ENCODE results near the gene ENSA.
"Not testable (repeated sequence)": the region's sequence is repeated elsewhere in the genome, so short reads cannot be mapped to it uniquely, and the experiment has no call there.

ENSA gene, protein sequence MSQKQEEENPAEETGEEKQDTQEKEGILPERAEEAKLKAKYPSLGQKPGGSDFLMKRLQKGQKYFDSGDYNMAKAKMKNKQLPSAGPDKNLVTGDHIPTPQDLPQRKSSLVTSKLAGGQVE

DNA sequence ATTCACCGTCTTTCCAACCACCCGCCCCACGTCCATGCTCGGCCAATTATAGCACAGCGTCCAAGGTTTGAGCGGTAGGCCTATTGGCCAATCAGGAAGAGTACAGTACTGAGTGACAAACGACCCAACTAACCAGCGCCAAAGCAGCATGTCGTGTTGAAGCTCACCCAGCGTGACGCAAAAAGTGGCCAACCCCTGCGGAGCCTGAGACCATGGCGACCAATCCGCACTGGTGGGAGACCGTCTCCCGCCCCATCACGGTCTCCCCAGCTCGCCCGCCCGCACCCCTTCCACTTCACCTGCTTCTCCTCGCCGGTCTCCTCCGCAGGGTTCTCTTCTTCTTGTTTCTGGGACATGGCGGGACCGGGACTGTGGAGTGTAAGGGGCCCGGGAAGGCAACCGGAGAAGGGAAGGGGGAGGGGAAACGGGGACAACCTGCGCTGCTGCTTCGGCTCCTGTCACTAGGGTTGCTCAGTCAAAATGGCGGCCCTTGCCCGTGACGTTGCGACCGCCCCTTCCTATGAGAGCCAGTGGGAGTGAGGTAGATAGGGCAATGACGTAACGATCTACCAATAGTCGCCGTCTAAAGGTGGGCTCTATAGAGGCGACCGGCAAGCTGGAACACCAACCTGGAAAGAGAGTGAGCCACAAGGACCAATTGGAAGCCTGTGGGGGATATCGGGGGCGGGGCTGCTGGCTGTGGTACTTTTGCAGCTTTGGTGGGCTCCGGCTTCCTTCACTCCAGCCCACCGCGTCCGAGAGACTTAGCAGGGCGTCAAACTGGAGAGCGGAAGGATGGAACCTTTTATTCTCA lies at the start of gene ENSA:
Gene ENSA, minus strand, starts transcription at position 498 of the 814 bp plus-strand sequence. Its CDS starts 142 bp downstream, at position 356.
- peak; percentile 100 for DNase-seq

DNA sequence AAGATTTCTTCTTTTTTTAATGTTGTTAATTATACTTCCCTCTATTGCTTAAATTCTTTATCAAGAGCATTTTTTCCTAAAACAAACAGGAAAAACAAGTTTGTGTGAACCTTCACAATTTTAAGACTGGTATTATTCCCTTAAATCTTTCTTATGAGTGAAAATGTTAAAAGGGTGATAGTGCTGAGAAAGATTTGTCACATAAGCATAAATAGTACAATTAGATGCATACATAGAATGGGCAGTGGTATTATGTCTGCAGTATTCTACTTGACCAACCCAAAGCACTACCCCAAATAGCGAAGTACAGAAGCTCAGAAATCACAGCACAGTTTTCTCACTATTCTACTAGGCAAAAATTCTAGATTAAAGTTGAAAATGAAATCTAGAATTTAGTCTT lies 49.6 kb upstream of the ENSA start:
- no peak for DNase-seq

DNA sequence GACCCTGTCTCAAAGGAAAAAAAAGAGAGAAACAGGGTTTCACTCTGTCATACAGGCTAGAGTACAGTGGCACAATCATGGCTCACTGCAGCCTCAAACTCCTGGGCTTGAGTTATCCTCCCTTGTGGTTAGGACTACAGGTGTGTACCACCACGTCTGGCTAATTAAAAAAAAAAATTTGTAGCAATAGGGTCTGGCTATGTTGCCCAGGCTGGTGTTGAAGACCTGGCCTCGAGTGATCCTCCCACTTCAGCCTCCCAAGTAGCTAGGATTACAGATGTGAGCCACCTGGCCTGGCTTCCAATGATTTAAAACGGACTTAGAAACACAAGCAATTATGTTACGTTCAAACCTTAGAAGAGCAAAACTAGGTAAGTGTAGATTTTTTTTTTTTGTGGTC lies 45.5 kb upstream of the ENSA start:
- DNase-seq: no peak

DNA sequence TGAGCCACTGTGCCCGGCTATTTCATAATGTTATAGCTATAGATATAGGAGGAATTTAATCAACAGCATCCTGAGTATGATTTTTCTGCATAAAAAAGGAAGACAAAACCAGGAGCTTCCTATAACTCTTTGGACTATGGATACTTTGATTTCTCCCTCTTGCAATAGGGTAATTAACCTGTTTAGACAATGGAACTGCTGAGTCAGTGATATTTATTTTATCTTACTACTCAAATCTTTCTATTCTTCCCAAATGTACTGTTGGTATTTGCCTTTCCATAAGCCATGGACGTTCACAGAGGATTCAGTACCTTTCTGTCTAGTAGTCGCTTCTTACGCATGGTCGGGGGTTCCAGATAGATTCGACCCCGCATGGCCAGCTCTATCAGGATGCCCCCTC lies 33.9 kb upstream of the ENSA start:
- DNase-seq: no peak

DNA sequence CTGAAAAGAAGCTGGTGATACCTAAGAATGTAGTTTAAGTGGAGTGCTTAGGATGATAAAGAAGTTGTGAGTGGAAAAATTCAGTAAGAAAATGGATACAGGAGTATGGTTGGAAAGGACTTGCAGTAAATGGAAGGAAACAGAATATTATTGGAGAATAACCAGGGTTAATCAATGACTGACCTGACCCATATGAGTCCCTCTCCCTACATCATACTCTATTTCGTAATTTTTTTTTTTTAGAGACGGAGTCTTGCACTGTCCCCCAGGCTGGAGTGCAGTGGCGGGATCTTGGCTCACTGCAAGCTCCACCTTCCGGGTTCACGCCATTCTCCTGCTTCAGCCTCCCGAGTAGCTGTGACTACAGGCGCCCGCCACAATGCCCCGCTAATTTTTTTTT lies 33.4 kb upstream of the ENSA start:
- DNase-seq: no peak

DNA sequence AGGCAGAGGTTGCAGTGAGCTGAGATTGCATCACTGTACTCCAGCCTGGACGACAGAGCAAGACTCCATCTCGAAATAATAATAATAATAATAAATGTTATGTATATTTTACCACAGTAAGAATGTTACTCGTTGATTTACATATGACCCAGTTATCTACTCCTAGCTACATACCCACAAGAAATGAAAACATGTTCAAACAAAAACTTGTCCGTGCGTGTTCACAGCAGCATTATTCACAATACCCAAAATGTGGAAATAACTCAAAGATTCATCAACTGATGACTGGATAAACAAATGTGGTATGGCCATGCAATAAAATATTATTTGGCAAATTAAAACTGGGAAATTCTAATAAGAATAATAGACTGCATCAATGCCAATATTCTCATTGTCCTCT lies 31.7 kb upstream of the ENSA start:
- DNase-seq: no peak

DNA sequence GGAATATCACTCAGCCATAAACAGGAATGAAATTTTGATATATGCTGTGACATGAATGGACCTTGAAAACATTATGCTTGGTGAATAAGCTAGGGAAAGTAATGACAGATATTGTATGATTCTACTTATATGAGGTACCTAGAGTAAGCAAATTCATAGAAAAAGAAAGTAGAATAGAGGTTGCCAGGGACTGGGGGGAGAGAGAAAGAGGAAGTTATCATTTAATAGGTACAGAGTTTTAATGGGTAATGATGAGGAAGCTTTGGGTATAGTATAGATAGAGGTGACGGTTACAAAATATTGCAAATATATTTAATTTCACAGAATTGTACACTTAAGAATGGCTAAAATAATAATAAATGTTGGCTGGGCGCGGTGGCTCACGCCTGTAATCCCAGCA lies 31.2 kb upstream of the ENSA start:
- DNase-seq: no peak

DNA sequence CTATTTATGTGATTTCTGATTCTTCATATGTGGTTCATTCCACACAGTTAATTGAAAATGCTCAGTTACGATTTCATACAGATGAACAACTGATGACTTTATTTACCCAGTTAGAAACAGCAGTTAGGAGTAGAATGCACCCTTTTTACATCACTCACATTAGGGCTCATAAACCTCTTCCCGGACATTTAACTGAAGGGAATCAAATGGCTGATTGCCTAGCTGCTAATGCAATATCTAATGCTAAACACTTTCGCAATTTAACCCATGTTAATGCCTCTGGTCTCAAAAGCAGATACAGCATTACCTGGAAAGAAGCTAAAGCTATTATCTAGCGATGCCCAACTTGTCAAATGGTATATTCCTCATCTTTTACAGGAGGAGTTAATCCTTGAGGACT lies 27.7 kb upstream of the ENSA start:
- not testable (repeated sequence) for DNase-seq

DNA sequence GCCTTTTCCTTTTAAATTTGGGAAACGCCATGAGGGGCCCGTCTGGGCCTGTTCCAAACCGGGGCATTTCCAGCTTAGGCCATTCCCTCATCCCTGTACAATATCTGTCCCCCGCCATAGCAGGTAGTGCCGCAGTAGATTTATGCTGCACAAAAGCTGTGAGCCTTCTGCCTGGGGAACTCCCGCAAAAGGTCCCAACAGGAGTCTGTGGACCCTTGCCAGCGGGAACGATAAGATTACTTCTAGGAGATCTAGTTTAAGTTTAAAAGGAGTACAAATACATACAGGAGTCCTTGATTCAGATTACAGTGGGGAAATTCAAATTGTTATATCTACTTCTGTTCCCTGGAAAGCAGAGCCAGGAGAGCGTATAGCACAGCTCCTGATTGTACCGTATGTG lies 25.2 kb upstream of the ENSA start:
- not testable (repeated sequence) for DNase-seq

DNA sequence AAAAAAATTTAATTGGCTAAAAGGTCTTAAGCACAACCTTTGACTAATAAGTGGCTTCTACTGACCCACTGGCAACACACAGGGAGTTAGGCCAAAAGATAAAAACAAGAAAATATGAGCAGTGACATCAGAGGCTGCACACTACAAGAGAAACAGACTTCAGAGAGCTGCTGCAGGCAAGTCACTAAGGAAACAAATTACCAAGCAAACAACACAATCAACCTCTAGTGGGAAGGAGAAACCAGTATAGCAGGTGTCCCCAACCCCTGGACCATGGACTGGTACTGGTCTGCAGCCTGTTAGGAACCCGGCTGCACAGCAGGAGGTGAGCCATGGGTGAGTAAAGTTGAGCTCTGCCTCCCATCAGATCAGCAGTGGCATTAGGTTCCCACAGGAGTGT lies 20.8 kb upstream of the ENSA start:
- no peak for DNase-seq

DNA sequence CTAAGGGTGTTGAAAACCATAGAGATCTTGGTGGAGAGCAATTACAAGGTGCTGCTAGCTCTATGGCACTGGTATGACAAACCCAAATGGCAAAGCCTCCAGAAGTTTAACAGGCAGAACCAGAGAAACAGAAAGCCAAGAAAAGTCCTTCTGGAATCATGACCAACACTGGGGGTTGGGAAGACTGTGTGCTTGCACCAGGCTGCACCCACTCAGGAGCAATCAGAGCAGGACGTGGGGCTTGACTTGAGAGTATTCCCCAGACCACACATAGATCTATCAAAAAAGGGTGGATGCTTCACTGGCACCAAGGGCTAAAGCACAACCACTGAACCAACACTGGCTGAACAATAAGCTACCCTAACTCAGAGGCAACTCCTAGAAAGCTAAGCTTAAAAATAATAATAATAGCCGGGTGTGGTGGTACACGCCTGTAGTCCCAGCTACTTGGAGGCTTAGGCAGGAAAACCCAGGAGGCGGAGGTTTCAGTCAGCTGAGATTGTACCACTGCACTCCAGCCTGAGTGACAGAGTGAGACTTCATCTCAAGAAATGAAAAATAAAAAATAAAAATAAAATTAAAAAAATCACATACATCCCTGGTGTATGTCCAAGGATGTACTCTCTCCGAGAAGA lies 20.1 kb upstream of the ENSA start:
- DNase-seq: no peak

DNA sequence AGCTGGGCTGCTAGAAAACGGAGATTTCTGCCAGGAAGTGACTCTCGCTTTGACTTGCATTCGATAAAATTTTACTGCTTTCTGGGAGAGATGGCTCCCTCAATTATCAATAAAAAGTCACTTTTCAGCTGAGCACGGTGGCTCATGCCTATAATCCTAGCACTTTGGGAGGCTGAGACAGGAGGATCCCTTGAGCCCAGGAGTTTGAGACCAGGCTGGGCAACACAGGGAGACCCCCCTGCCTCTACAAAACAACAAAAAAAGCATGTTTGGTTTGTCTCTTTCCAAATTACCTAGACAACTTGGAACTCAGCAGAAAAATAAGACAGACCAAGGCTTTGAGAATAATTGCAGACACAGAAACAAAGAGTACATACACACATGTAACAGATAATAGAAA lies 12.9 kb upstream of the ENSA start:
- DNase-seq: no peak

DNA sequence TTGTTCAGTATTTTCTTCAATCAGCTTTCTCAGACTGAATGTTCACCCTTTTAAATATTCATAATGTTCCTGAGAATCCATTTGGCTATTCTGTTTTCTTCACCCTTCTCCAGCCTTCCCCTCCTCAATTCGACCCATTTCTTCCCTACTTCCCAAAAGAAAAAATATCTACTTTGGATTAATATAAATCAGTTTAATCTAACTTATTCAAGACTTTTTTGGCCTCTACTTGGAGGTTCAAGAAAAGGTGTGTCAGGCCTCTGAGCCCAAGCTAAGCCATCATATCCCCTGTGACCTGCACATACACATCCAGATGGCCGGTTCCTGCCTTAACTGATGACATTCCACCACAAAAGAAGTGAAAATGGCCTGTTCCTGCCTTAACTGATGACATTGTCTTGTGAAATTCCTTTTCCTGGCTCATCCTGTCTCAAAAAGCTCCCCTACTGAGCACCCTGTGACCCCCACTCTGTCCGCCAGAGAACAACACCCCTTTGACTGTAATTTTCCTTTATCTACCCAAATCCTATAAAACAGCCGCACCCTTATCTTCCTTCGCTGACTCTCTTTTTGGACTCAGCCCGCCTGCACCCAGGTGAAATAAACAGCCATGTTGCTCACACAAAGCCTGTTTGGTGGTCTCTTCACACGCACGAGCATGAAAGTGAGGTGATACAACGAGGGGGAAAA lies 11.9 kb upstream of the ENSA start:
- not testable (repeated sequence) for DNase-seq

DNA sequence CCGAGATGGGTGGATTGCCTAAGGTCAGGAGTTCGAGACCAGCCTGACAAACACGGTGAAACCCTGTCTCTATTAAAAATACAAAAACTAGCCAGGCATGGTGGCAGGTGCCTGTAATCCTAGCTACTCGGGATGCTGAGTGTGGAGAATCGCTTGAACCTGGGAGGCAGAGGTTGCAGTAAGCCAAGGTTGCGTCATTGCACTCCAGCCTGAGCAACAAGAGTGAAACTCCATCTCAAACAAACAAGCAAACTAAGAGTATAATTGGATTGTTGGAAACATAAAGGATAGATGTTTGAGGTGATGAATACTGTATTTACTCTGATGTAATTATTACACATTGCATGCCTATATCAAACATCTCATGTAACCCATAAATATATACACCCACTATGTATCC lies 9.0 kb upstream of the ENSA start:
- not testable (repeated sequence) for DNase-seq

DNA sequence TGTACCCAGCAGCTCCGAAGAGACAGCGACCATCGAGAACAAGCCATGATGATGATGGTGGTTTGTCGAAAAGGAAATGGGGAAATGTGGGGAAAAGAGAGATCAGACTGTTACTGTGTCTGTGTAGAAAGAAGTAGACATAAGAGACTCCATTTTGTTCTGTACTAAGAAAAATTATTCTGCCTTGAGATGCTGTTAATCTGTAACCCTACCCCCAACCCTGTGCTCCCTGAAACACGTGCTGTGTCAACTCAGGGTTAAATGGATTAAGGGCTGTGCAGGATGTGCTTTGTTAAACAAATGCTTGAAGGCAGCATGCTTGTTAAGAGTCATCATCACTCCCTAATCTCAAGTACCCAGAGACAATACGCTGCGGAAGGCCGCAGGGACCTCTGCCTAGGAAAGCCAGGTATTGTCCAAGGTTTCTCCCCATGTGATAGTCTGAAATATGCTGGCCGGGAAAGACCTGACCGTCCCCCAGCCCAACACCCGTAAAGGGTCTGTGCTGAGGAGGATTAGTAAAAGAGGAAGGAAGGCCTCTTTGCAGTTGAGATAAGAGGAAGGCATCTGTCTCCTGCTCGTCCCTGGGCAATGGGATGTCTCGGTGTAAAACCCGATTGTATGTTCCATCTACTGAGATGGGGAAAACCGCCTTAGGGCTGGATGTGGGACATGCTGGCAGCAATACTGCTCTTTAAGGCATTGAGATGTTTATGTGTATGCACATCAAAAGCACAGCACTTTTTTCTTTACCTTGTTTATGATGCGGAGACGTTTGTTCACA lies 5.6 kb upstream of the ENSA start:
- DNase-seq: not testable (repeated sequence)

DNA sequence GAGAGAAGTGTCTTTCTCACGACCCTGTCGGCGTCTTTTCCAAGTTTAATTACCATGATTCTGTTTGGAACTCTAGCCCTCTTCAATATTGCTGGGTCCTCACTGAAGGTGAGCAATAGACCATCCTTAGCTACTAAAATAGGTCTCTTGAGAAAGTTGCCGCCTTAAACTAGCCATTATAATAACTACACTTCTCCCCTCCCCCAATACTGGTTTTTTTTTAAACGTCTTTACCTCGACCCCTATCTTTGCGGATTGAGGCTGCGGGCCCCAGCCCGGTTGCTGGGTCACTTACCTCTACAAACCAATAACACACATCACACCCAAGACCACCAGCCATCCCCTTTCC lies 672 bp downstream of the ENSA start:
- DNase-seq: no peak

DNA sequence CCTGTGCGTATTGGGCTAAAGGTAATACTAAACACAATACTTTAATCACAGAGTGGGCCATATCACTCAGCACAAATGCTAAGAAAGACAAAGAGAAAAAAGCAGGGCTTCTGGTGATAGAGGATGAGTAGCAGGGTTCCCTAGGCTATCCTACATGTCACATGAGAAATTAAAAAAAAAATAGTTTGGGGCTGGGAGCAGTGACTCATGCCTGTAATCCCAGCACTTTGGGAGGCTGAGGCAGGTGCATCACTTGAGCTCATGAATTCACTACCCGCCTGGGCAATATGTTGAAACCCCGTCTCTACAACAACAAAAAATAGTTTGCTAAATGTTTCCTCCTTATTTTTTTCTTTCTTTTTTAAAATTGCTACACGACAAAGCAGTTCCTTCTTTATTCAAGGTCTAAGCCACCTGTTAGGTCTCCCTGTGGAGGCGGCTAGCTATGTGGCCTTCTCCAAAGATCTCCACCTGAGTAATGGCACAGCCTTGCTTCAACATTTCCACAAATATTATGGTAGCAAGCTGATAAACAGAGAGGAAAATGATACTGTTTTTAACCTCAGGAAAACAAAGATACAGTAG lies 1.5 kb downstream of the ENSA start:
- DNase-seq: no peak

DNA sequence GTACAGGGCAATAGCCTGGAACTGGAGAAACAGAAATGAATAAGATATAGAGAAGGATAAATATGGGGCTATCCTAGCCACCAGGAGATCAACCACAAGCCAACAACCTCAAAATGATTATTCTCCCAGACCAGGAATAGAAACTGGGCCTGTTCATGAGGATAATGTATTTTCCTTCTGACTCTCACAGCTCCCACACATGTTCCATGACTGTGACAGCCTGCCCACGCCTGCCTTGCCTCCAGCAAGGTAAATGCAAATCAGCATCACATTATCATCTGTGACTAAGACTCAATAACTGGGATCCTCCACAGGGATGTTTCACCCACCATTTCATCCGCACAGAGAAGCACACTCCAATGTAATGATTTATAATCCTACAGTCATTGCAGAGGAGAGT lies 3.3 kb downstream of the ENSA start:
- no peak for DNase-seq

DNA sequence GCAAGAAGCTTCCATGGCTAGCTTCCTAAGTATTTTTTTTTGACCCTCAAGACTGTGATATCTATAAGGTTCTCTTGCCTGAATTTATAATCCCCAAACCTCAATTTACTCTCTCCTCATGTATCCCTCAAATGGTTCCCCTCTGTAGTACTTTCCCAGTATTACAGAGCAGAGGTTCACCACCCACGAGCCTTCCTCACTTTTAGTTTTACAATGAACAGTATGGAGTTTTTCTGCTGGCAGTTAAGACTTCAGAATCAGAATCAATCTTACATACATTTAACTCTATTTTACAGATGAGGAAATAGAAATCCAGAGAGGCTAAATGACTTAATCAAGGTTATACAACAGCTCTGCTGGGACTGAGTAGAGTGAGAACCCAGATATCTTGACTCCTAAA lies 4.9 kb downstream of the ENSA start:
- DNase-seq: not testable (repeated sequence)

DNA sequence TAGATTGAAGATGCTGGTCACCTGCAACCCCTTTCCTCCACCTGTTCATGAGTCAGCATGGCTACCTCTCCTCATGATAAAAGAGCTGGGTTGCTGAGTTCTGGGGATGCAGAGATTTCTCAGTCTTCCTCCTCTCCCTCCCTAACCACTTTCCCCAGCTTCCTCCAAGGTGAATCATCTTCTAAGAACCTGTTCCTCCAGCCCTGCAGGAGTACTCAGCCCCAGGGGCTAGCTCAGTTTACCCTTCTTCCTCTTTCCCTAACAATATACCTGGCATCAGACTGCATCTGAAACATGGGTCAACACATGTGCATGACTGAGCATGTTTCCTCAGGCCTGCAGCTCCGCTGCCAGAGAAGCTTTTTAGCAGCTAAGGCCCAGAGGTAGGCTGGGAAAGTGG lies 5.3 kb downstream of the ENSA start:
- not testable (repeated sequence) for DNase-seq

DNA sequence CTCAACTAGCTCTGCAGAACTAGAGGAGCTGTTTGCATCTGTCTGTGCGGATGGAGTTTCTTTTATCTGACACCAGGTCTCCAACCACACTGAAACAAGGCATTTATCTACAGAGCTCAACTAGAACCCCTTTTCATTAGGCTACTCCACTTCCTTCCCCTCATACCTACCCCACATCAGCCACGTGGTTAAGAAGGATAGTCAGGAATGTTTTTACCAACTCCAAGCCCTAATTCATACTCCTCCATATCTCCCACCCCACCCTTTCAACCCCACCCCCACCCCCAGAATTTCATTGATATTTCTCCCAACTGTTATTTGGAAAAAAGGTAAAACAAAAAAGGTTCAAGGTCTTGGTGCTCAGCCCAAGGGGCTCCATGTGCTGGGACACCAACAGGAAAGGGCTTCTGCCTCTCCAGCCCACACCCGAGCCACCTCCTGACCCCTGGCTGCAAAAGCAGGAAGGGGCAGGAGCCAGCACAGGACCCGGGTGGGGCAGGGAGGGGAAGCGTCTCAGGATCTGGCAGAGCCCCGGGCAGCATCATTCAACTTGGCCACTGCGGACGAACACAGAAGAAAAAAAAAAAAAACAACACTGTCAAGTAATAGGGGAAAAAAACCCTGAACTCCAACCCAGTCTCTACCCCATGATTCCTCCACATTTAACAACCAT lies 7.0 kb downstream of the ENSA start:
- no peak for DNase-seq

Measured in DMS 273 treated with DMSO at 0.1 percent for 48 hours (cell line).